Brain pericyte (primary cell): Measurements from ENCODE around the gene ZNF71.
"Not testable (repeated sequence)": the region's sequence is repeated elsewhere in the genome, so short reads cannot be mapped to it uniquely, and the experiment has no call there.

Experiments
- DNase-seq: peaks from one replicate; pipeline ENCODE4 v3.0.0-alpha.2; 2012; ENCODE audit warnings: low read depth, low spot score

The ZNF71 gene

DNA sequence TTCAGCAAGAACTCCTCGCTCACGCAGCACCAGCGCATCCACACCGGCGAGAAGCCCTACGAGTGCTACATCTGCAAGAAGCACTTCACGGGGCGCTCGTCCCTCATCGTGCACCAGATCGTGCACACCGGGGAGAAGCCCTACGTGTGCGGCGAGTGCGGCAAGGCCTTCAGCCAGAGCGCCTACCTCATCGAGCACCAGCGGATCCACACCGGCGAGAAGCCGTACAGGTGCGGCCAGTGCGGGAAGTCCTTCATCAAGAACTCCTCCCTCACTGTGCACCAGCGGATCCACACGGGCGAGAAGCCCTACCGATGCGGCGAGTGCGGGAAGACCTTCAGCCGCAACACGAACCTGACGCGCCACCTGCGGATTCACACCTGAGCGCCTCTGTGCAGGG lies 27.3 kb downstream of the ZNF71 start:
- DNase-seq = no peak

- no peak for DNase-seq
Observed at GRCh38 chr19:56623006-56623405, 27.9 kb downstream of the ZNF71 start.

DNA sequence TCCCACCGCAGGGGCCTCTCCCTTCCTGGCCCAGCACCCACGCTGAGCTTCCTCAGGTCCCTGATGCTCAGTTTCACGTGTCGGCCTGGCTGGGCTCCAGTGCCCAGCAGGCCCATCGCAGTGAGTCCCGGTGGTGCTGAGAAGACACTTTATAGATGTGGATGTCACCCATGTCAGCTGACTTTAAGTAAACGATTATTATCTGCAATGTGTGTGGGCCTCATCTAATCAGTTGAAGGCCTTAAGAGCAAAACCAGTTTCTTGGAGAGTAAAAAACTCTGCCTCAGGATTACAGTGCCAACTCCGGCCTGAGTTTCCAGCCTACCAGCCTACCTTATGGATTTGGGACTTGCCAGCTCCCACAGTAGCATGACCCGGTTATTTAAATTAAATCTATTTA lies 30.6 kb downstream of the ZNF71 start:
- no peak for DNase-seq

GRCh38 chr19:56633021-56633420 lies 37.9 kb downstream of the ZNF71 start:
- DNase-seq = no peak

- no peak for DNase-seq
Observed at GRCh38 chr19:56637976-56638555, 43.0 kb downstream of the ZNF71 start.

DNA sequence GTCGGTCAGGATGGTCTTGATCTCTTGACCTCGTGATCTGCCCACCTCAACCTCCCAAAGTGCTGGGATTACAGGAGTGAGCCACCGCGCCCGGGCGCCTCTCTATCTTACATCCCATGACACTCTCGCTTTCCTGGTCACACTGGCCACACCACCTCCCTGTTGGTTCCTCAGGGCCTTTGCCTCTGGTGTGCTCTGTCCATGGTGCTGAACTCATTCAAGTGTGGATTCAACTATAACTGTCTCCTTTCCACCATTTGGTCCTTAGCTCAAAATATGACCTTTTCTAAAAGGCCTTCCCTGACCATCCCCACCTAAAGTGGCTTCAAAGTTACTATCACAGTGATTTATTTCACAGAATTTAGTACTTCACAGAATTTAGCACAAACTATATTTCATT lies 44.1 kb downstream of the ZNF71 start:
- no peak for DNase-seq

DNA sequence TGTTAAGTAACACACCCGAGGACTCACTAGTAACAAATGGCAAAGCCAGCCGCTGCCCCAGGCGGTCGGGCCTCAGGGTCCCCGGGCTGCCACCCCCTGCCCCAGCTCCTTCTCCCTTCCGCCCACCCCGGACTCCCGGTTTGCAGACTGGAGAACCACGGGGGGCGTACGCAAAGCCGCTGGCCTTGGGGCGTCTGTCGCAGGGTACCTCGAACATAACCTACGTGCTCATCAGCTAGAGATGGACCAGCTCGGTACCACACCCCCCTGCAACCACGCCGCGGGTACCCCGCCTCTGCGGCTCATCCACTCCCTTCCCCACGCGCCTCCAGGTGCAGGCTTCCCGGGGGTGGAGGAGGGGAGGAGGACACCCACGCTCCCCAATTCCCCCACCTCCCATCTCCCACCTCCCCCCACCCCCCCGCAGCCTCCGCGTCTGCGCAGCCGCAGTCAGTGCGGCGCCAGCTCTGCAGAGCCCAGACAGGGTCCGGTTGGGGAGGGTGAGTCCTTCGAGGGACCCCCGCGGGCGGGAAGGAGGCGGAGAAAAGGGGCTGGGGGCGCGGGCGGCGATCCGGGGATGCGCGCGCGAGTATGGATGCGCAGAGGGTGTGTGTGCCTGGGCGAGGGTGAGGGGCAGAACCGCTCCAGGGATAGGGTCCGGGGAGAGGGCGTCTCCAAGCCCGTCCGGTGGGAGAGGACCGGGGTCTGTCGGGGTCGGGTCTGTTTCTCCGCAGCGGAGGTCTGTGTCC lies 47.8 kb downstream of the ZNF71 start, which contains the start of gene SMIM17:
Gene SMIM17, plus strand, starts transcription at position 449 of the 749 bp plus-strand sequence. CDS start 2,509 bp downstream, outside the sequence.
- DNase-seq = no peak

- no peak for DNase-seq
Observed at GRCh38 chr19:56643460-56643955, 48.4 kb downstream of the ZNF71 start.

DNA sequence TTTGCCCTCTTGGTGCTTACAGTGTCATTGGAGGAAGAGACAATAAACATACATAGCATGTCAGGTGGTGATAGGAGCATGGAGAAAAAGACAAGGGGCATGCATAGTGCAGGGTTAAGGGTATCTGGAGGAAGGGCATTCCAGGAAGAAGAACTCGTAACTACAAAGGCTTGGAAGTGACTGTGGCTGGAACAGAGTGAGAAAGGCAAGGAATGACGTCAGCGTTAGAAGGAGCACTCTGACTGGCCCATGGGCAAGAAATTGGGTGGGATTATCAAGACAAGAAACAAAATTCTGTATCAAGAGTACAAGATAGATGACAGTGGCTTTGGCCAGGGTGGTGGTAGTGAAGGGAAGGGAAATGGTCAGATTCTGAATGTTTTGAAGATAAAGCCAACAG lies 59.0 kb downstream of the ZNF71 start:
- no peak for DNase-seq

- no peak for DNase-seq
Observed at GRCh38 chr19:56660381-56661107, 65.4 kb downstream of the ZNF71 start.

DNA sequence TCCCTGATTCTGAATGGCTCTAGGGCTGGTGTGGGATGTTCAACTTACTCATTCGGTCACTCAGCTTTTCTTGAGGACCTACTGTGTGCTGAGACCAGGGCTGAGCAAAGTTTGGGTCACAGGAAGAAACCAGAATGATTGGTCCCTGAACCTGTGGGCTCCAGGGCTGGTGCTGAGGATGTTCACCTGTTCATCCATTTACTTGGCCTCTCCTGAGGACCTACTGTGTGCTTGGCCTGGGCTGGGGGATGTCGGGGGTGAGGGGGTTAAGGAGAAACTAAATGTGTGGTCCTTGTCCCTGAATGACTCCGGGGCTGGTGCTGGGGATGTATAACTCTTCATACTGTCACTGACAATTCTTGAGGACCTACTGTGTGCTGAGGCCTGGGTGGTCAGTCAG lies 66.1 kb downstream of the ZNF71 start:
- DNase-seq = no peak

DNA sequence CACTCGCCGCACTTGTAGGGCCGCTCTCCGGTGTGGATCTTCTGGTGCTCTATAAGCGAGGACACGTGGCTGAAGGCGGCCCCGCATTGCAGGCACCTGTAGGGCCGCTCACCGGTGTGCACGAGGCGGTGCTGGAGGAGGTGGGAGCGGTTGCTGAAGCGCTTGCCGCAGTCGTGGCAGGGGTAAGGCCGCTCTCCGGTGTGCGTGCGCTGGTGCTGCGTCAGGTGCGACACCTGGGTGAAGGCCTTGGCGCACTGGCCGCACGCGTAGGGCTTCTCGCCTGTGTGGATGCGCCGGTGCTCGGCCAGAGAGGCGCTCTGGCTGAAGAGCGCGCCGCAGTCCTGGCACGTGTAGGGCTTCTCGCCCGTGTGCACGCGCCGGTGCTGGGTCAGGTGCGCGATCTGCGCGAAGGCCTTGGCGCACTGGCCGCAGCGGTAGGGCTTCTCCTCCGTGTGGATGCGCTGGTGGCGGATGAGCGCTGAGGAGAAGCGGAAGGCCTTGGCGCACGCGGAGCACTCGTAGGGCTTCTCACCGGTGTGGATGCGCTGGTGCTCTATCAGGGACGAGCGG lies 68.9 kb downstream of the ZNF71 start:
- no peak for DNase-seq

DNA sequence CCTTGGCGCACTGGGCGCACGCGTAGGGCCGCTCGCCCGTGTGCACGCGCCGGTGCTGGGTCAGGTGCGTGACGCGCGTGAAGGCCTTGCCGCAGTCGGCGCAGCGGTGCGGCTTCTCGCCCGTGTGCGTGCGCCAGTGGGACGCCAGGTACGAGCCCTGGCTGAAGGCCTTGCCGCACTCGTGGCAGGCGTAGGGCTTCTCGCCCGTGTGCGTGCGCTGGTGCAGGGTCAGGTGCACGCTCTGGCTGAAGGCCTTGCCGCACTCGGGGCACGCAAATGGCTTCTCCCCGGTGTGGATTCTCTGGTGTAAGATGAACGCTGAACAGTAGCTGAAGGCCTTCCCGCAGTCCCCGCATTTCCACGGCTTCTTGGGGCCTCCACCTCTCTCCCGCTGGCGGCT lies 69.4 kb downstream of the ZNF71 start:
- no peak for DNase-seq

DNA sequence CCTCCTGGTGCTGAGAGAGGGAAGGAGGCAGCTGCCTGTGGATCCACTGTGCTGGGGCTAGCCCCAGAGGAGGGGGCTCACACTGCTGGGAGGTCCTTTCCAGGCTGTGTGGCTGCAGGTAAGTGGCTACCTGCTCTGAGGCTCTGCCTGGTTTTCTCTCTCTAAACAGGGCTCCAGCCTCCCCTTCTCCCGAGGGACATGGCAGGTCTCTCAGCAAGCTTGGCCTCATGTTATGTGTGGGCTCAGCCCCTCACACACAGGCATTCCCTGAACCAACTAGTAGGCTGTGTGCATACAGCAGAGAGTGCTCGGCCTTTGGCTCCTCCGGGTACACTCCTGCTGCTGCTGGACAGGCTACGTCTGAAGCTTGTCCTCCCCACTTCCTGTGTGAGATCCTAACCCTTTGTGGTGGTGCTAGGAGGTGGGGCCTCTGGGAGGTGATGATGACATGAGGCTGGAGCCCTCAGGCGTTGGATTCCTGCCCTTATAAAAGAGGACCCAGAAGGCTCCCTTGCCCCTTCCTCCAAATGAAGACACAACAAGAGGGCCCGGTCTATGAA lies 72.3 kb downstream of the ZNF71 start:
- DNase-seq = no peak

DNA sequence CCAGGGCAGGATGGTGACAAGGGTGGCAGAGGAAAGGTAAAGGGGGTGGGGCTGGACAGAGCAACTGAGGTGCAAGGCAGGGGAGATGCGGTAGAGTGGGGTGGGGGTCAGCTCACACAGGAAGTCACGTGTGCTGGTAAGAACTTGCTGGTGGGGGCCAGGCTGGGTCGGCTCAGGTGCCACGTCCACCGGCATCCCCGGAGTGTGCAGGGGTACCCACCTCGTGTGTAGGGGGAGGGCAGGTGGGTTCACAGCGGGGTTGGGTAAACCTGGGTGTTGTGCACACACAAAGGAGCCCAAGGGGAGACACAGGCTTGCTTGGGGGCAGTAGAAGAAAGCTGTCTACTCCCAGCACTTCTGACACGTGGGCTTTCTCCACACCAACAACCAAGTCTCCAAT lies 73.6 kb downstream of the ZNF71 start:
- no peak for DNase-seq

DNA sequence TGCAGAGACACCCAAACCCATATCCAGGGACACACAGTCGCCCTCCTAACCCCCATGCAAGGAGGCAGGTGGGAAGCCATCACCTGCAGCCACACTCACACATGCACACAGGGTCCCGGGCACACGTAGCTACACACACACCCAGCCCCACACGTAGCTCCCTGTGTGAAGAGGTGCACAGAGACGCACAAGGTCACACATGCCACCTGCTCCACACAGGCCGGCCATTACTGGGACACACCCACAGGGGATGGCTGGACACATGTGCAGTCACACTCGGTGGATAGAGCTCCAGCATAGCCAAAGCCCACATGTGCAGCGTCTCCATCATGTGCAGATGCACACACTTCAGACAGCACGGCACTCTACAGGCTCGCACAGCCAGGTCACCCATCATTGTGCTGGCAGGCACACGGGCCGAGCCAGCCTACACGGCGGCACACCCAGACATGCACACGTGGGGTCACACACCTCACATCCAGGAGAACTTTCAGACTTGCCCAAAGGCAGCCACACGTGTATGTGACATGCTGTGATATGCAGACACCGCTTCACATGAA lies 75.4 kb downstream of the ZNF71 start:
- DNase-seq = no peak

DNA sequence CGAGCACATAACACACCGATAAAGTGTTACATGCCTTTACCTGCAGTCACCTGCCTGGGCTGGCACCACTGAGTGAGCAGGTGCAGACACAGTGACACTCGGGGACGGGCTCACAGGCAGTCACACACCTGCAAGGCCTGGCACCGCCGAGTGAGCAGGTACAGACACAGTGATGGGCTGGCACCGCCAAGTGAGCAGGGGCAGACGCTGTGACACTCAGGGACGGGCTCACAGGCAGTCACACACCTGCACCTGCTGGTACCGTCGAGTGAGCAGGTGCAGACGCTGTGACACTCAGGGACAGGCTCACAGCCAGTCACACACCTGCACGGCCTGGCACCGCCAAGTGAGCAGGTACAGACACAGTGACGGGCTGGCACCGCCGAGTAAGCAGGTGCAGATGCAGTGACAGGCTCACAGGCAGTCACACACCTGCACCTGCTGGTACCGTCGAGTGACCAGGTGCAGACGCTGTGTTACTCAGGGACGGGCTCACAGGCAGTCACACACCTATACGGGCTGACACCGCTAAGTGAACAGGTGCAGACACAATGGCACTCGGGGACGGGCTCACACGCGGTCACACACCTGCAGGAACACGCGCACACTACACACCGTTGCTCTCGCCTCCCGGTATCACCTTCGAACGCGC lies 76.0 kb downstream of the ZNF71 start:
- DNase-seq = no peak

DNA sequence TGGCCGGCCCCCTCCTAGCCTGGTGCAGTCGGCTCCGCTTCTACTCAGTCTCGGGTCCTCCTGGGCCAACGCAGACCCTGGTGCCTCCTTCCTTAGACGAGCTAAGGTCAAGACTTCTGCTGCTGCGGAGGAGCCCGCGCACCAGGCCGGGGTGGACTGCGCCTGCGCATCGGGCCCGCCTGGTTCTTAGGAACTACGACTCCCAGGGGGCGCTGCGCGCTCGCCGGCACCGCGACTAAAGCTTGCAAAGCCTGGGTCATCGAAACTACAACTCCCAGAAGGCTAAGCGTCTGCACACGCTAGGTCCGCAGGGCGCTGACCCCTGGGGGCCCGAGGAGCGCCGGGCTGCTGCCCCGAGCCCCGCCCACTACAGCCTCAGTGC lies 76.5 kb downstream of the ZNF71 start, which contains the start of gene ZNF835:
Gene ZNF835, minus strand, starts transcription at position 145 of the 382 bp plus-strand sequence. CDS start 6,559 bp downstream, outside the sequence.
- DNase-seq = no peak

GRCh38 chr19:56672610-56673009 lies 77.5 kb downstream of the ZNF71 start:
- not testable (repeated sequence) for DNase-seq
